Measurements from ENCODE around the gene CABP2.

GRCh38 chr11:67490727-67491065 is 32.5 kb downstream of the CABP2 start:
- TF ChIP-seq CTCF (conservative IDR thresholded peaks at IDR 0.05 in 1 of 2, IDR thresholded peaks at IDR 0.05 in 1 of 2; ENCODE audit: low read depth in 1 of 2, low read length in 2 of 2) (no peak), EZH2 (IDR thresholded peaks at IDR 0.05; ENCODE audit: low read length, missing control alignments) (no peak)

Data from fibroblast of lung (primary cell).